ENCODE measurements around the gene PLK1. TPM values are rescaled to one million over a fixed set of nuclear protein-coding genes. Genes with fewer than 3 reads are reported as not detected.

The PLK1 gene
- total RNA-seq, 1 donor = 16.8 TPM

GRCh38 chr16:23739516-23739915 is 60.8 kb downstream of the PLK1 start:
- no peak for TF ChIP-seq CTCF (IDR thresholded peaks at IDR 0.05; ENCODE audit: insufficient read depth, low read length)
- H3K4me3 ChIP-seq (ENCODE audit: low read depth, low read length) = no peak overlapping the region
- DNase-seq (ENCODE audit: low read depth) = no peak

Other genes with a start within 250 kb of the PLK1 start
- gene COG7, start 225.7 kb upstream of the PLK1 start, total RNA-seq (ENCODE audit: low replicate concordance) = 10.2 and 18.9 TPM in 2 replicates
- 11.5 and 38.7 TPM in 2 replicates for gene GGA2, start 168.4 kb upstream of the PLK1 start, total RNA-seq (ENCODE audit: low replicate concordance)
- gene EARS2, start 121.5 kb upstream of the PLK1 start, total RNA-seq (ENCODE audit: low replicate concordance) = 22.6 and 23.1 TPM in 2 replicates
- gene UBFD1, start 121.2 kb upstream of the PLK1 start, total RNA-seq (ENCODE audit: low replicate concordance) = 74.6 and 89.1 TPM in 2 replicates
- 71.5 and 125 TPM in 2 replicates for gene NDUFAB1, start 82.6 kb upstream of the PLK1 start, total RNA-seq (ENCODE audit: low replicate concordance)
- 19.2 and 19.4 TPM in 2 replicates for gene PALB2, start 37.6 kb upstream of the PLK1 start, total RNA-seq (ENCODE audit: low replicate concordance)
- gene DCTN5, start 37.4 kb upstream of the PLK1 start, total RNA-seq (ENCODE audit: low replicate concordance) = 22.5 and 54.8 TPM in 2 replicates
- gene ERN2, start 34.3 kb downstream of the PLK1 start, total RNA-seq (ENCODE audit: low replicate concordance) = not detected in 2 replicates
- gene CHP2, start 76.1 kb downstream of the PLK1 start, total RNA-seq (ENCODE audit: low replicate concordance) = not detected in 2 replicates
- gene PRKCB, start 157.1 kb downstream of the PLK1 start, total RNA-seq (ENCODE audit: low replicate concordance) = 0.16 TPM in 1 of 2 replicates, not detected in the other